ENCODE results near the gene DNAH17.

Gene DNAH17

DNA sequence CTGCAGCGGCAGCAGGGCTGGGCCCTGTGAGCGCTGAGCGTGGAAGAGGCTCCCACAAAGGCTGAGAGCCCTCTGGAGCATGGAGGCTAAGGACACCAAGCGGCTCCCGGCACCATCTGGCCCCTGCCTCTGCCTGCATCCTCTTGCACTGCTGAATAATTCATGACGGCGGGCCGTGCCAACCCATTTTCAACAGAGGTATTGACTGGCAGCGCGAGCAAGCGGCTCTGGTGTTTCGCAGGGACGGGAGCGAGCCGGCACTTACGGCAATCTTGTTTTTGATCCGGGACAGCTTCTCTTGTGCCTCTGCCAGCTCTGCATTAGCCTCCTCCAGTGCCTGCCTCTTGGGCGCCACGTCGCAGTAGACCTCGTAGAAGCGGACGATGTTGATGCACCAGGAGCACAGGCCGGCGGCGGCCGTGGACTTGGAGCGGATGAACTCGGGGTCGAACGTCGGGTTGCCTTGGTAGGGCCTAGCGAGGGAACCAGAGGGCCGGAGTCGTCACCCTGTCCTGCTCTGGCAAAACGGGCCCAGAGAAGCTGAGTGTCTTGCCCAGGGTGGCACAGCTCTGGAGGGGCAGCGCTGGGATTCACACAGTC lies 118.4 kb downstream of the DNAH17 start:
- Histone ChIP-seq H3K36me3 (ENCODE audit: insufficient read depth, low read length) (no peaks in the 10 kb centered on the region), H3K9ac (ENCODE audit: low read depth, low read length) (no peak overlapping the region), H3K4me1 (ENCODE audit: insufficient read depth, low read length) (no peaks in the 10 kb centered on the region), H3K9me3 (ENCODE audit: control insufficient read depth, insufficient read depth, low read length) (no peaks in the 10 kb centered on the region)

DNA sequence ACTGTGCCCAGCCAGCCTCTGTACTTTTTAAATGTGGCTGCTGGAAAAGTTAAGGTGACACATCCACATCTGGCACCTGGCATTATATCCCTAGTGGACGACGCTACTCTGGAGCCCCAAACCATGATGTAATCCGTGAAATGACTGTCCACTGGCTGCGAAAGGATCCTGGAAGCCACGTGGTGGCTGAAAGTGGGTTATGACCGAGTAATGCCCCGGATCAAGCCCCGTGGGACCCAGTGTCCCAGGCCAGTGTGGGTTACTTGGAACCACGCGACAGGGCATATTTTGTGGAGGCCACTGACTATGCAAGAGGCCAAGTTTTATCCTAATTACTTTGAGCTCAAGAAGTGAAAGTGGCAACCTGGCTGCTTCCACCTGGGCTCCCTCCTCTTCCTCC lies 119.1 kb downstream of the DNAH17 start:
- no peaks in the 10 kb centered on the region for H3K36me3 ChIP-seq (ENCODE audit: insufficient read depth, low read length)
- no peaks in the 10 kb centered on the region for H3K4me1 ChIP-seq (ENCODE audit: insufficient read depth, low read length)
- no peak overlapping the region for H3K9ac ChIP-seq (ENCODE audit: low read depth, low read length)
- H3K9me3 ChIP-seq (ENCODE audit: control insufficient read depth, insufficient read depth, low read length), result no peaks in the 10 kb centered on the region

DNA sequence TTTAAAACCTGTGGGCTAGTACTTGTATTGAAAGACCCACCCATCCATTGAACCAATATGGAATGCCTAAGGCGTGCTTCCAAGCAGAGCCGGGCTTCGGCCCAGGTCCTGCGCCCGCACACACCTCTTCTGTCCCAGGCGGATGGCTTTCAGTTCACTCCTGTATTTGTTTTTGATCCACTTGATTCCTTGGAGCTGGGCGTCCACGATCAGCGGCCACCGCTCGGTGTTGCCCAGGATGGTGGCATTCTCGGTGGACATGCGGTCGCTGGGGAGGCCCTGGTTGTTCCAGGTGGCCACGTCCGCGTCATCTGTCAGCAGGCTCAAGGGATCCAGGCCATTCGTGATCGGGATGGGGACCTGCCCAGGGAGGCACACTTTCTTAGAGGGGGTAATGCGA lies 122.8 kb downstream of the DNAH17 start:
- no peaks in the 10 kb centered on the region for H3K4me1 ChIP-seq (ENCODE audit: insufficient read depth, low read length)
- H3K9ac ChIP-seq (ENCODE audit: low read depth, low read length), result no peak overlapping the region
- H3K36me3 ChIP-seq (ENCODE audit: insufficient read depth, low read length), result no peaks in the 10 kb centered on the region
- H3K9me3 ChIP-seq (ENCODE audit: control insufficient read depth, insufficient read depth, low read length), result no peaks in the 10 kb centered on the region

DNA sequence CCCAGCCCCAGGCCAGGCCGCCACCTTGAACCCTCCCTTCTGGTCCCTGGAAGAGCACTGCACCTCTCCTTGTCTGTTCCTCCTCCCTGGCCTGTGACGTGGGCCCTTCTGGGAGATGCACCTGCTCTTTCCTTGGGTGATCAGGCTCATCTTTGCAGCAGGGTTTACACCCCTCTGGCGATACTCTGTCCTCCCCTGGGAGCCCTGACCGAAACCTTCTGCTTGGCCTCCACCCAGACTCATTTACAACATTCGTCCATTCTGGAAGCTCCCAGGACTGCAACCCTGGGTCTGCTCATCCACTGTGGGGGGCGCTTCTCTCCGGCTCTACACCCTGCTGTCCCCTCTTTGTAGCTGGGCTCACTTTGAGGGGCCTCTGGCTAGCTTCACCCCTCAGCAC lies 125.4 kb downstream of the DNAH17 start:
- no peaks in the 10 kb centered on the region for H3K36me3 ChIP-seq (ENCODE audit: insufficient read depth, low read length)

DNA sequence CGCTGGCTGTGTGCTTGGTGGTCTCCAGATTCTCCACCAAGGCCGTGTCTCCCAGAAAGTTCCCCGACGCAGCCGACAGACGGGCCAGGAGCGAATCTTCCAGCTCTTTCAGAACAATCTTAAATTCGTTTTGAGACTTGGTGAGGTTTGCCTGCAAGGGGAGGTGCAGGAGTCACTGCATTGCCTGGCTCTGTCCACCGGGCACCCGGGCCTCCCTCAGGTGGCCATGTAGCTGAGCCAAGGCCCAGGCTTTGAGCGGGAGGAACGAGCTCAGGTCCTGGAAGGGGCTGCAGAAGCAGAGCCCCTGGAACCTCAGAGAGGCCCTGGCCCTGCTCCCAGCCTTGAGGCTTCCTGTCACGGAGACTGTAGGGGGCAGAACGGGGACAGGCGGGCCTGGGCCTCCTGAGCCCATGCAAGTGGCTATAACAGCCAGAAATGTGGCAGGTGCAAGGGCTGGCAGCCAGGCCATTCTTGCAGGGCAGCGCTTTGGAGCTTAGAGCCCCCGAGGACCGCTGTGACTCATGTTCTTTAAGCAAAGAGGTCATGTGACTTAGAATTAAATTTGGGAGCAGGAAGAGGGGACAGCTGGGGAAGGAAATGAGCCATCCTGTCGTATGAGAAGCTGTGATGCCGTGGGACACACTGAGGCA lies 126.4 kb downstream of the DNAH17 start:
- Histone ChIP-seq H3K36me3 (ENCODE audit: insufficient read depth, low read length) (no peaks in the 10 kb centered on the region), H3K9me3 (ENCODE audit: control insufficient read depth, insufficient read depth, low read length) (no peaks in the 10 kb centered on the region), H3K4me1 (ENCODE audit: insufficient read depth, low read length) (no peaks in the 10 kb centered on the region), H3K9ac (ENCODE audit: low read depth, low read length) (no peak overlapping the region)

More for the DNA sequence above, 125.4 kb downstream of the DNAH17 start:
- no peaks in the 10 kb centered on the region for H3K4me1 ChIP-seq (ENCODE audit: insufficient read depth, low read length)
- no peak overlapping the region for H3K9ac ChIP-seq (ENCODE audit: low read depth, low read length)
- no peaks in the 10 kb centered on the region for H3K9me3 ChIP-seq (ENCODE audit: control insufficient read depth, insufficient read depth, low read length)

DNA sequence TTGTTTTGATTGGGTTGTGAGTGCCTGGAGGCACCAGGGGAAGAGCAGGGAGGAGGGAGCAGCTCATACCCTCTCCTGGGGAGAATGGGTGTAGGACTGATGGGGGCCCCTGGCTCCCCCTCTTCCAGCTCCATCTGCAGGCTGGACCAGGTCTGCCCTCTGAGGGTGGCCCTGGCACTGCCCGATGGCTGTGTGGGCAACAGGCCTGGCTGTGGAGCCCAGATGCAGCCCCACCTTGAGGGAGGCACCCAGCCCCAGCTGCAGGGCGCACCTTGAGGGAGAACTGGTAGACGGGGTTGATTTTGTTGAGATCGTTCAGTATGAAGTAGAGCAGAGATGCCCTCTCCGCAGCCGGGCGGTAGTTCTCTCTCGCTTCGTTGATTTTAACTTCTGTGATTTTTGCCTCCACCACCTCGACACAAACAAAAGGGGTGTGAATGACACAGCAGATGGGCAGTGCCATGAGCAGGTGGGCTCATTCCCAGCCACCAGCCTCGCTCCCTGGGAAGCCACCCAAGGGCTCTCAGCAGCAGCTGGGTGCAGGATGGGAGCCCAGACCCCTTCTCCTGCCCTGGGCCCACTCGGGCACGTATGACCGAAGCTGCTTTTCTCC lies 127.1 kb downstream of the DNAH17 start:
- Histone ChIP-seq H3K36me3 (ENCODE audit: insufficient read depth, low read length) (no peaks in the 10 kb centered on the region), H3K9ac (ENCODE audit: low read depth, low read length) (no peak overlapping the region), H3K4me1 (ENCODE audit: insufficient read depth, low read length) (no peaks in the 10 kb centered on the region), H3K9me3 (ENCODE audit: control insufficient read depth, insufficient read depth, low read length) (no peaks in the 10 kb centered on the region)

DNA sequence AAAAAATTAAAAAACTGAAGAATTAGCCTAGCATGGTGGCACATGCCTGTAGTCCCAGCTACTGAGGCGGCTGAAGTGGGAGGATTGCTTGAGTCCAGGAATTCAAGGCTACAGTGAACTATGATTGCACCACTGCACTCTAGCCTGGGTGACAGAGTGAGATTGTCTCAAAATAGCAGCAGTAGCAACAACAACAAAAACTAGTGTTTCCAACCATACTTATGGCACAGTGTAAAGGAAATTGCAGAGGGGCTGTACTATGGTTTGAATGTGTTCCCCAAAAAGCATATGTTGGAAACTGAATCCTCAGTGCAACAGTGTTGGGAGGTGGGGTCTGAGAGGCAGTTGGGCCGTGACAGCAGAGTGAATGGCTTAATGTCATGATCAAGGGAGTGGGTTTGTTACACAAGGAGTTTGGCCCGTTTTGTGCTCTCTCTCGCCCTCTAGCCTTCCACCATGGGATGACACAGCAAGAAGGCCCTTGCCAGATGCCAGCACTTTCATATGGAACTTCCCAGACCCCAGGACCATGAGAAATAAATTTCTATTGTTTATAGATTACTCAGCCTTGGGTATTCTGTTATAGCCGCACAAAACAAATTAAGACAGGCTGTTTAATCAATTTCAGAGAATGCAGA lies 128.7 kb downstream of the DNAH17 start:
- no peaks in the 10 kb centered on the region for H3K9me3 ChIP-seq (ENCODE audit: control insufficient read depth, insufficient read depth, low read length)
- H3K36me3 ChIP-seq (ENCODE audit: insufficient read depth, low read length), result no peaks in the 10 kb centered on the region
- H3K4me1 ChIP-seq (ENCODE audit: insufficient read depth, low read length), result no peaks in the 10 kb centered on the region
- H3K9ac ChIP-seq (ENCODE audit: low read depth, low read length), result no peak overlapping the region

DNA sequence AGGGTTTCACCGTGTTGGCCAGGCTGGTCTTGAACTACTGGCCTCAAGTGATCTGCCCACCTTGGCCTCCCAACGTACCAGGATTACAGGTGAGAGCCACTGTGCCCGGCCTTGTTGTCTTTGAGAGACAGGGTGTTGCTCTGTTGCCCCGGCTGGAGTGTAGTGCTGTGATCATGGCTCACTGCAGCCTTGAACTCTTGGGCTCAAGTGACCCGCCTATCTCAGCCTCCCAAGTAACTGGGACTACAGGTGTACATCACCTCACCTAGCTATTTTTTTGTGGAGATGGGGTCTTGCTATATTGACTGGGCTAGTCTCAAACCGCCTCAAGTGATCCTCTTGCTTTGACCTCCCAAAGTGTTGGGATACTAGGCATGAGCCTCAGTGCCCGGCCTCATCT lies 130.4 kb downstream of the DNAH17 start:
- Histone ChIP-seq H3K4me1 (ENCODE audit: insufficient read depth, low read length) (no peaks in the 10 kb centered on the region), H3K36me3 (ENCODE audit: insufficient read depth, low read length) (no peaks in the 10 kb centered on the region), H3K9me3 (ENCODE audit: control insufficient read depth, insufficient read depth, low read length) (no peaks in the 10 kb centered on the region), H3K9ac (ENCODE audit: low read depth, low read length) (no peak overlapping the region)

DNA sequence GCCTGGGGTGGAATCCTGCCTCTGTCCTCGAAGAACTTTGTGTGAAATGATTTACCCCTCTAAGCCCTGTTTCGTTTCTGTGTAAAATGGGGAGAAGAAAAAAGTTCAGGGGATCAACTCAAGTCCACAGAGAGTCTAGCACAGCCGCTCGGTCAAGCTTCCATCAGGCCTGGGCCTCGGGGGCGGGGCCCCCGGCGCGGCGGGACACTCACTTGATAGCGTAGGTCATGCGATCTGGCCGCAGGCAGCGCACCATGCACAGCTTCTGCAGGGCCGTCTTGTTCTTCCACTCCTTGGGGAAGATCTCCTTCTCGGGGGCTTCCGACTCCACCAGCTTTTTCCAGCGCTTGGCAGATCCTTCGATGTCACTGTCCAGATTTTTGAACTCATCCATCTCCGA lies 132.8 kb downstream of the DNAH17 start:
- H3K4me1 ChIP-seq (ENCODE audit: insufficient read depth, low read length), result no peaks in the 10 kb centered on the region
- no peaks in the 10 kb centered on the region for H3K9me3 ChIP-seq (ENCODE audit: control insufficient read depth, insufficient read depth, low read length)
- H3K9ac ChIP-seq (ENCODE audit: low read depth, low read length), result no peak overlapping the region
- H3K36me3 ChIP-seq (ENCODE audit: insufficient read depth, low read length), result no peaks in the 10 kb centered on the region

DNA sequence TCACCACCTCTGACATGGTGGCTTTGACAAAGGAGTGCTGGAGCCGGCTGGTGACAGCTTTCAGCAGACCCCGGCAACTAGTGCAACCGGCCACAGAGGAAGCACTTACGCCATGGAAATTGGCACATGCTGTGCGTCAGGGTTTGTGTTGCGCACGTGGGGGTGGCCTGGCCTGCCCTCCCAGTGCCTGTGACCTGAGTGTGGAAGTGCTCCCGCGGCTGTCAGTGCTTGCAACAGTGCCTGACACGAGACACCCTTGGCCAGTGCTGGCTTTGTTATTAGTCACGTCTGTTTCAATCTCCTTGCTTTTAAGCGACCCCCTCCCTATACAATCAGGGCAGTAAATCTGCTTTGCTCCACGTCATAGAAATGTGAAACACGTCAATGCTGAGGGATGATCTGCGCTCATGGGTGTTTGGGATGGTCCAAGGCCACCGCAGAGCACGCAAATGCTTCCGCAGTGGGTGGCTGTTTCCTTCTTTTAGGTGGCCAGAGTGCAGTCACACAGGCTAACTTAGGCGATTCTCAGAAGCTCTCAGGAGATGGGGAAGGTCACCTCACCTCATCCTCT lies 134.5 kb downstream of the DNAH17 start:
- H3K9ac ChIP-seq (ENCODE audit: low read depth, low read length), result no peak overlapping the region
- no peaks in the 10 kb centered on the region for H3K4me1 ChIP-seq (ENCODE audit: insufficient read depth, low read length)
- H3K9me3 ChIP-seq (ENCODE audit: control insufficient read depth, insufficient read depth, low read length), result no peaks in the 10 kb centered on the region
- H3K36me3 ChIP-seq (ENCODE audit: insufficient read depth, low read length), result no peaks in the 10 kb centered on the region

DNA sequence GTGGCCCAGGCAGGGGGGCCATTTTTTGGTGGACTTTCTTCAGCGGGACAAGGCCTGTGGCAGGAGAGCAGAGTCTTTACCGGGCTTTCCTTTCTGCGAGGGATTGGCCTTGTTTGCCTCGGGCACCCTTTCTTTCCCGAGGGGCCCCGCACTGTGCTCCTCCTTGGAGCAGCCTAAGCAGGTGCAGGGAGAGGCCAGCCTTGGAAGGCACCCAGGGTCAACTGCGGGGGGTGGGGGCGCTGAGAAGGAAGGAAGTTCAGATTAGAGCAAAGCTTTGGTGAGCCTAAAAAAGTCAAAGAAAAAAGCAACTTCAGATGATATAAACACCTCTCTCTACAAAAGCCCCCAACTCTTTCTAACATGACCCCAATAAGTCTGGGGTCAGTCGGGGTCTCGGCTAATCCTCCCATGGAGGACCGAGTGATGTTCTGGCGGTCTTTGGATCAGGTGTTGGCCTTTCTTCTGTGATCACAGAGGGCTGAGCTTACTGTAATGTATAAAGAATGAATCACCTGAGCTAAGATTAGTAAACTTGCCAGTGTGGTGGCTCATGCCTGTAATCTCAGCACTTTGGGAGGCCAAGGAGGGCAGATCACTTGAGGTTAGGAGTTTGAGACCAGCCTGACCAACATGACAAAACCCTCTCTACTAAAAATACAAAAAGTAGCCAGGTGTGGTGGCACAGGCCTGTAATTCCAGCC lies 135.8 kb downstream of the DNAH17 start:
- Histone ChIP-seq H3K9me3 (ENCODE audit: control insufficient read depth, insufficient read depth, low read length) (no peaks in the 10 kb centered on the region), H3K36me3 (ENCODE audit: insufficient read depth, low read length) (no peaks in the 10 kb centered on the region), H3K9ac (ENCODE audit: low read depth, low read length) (no peak overlapping the region), H3K4me1 (ENCODE audit: insufficient read depth, low read length) (no peaks in the 10 kb centered on the region)

DNA sequence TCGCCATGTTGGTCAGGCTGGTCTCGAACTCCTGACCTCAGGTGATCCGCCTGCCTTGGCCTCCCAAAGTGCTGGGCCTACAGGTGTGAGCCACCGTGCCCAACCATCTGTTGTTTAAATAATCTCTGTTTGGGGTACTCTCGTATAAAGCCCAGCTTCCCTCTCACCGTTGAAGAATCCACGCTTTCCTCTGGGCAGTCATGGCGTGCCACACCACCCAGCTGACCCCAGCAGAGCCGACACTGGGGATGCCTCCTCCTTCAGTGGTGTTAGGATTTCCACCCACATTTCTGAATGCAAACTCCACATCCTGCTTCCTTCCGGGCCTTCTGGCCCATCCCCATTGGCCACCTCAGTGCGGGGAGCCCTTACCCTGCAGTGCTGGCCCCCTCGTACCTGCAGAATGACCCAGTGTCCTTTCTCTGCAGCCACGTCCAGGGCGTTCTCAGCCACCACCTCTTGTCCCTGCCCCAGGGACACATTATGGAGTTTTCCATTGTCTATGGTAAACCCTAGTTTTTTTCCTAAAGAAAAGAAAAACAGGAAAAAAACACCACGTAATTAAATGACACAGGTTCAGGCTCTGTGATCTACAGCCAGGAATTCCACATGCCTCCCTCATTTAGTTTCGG lies 138.4 kb downstream of the DNAH17 start:
- H3K9me3 ChIP-seq (ENCODE audit: control insufficient read depth, insufficient read depth, low read length), result no peaks in the 10 kb centered on the region
- H3K36me3 ChIP-seq (ENCODE audit: insufficient read depth, low read length), result no peaks in the 10 kb centered on the region
- peaks cover 3% of the 10 kb centered on the region; the same call in 1 of the 2 replicates for H3K4me1 ChIP-seq (ENCODE audit: insufficient read depth, low read length)
- H3K9ac ChIP-seq (ENCODE audit: low read depth, low read length), result no peak overlapping the region

DNA sequence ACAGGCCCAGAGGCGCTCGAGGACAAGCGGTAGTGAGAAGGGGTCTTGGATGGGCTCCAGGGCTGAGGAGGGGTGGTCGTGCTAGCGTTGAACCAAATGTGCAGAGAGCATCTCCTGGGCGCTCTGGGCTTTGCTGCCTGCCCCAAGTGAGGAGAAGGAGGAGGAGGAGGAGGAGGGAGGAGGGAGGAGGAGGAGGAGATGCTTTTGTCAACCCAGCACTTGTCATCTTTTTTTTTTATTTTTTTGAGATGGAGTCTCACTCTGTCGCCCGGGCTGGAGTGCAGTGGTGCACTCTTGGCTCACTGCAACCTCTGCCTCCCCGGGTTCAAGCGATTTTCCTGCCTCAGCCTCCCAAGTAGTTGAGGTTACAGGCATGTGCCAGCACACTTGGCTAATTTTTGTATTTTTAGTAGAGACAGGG lies 138.9 kb downstream of the DNAH17 start:
- Histone ChIP-seq H3K9me3 (ENCODE audit: control insufficient read depth, insufficient read depth, low read length) (no peaks in the 10 kb centered on the region), H3K9ac (ENCODE audit: low read depth, low read length) (no peak overlapping the region), H3K36me3 (ENCODE audit: insufficient read depth, low read length) (no peaks in the 10 kb centered on the region), H3K4me1 (ENCODE audit: insufficient read depth, low read length) (peaks cover 3% of the 10 kb centered on the region; the same call in 1 of the 2 replicates)

Data from ES-I3 (cell line).